Activated T-cell treated with anti-CD3 and anti-CD28 coated beads for 4 hours (primary cell): ENCODE measurements around the gene SMDT1.
"Not testable (repeated sequence)": the region's sequence is repeated elsewhere in the genome, so short reads cannot be mapped to it uniquely, and the experiment has no call there.

Experiments
- DNase-seq: peaks from one replicate; pipeline ENCODE4 v3.0.0-alpha.2; 2020

SMDT1 gene

DNA sequence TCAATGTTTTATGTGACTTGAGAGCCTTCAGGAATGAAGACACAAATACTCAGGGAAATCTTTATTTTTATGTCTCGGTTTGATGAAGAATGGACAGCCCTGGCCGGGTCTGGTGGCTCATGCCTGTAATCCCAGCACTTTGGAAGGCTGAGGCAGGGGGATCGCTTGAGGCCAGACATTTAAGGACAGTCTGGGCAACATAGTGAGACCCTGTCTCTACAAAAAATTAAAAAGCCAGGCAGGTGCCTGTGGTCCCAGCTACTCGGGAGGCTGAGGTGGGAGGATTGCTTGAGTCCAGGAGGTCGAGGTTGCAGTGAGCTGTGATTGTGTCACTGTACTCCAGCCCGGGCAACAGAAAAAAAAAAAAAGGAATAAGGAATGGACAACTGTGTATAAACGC is 8.0 kb upstream of the SMDT1 start:
- not testable (repeated sequence) for DNase-seq

DNA sequence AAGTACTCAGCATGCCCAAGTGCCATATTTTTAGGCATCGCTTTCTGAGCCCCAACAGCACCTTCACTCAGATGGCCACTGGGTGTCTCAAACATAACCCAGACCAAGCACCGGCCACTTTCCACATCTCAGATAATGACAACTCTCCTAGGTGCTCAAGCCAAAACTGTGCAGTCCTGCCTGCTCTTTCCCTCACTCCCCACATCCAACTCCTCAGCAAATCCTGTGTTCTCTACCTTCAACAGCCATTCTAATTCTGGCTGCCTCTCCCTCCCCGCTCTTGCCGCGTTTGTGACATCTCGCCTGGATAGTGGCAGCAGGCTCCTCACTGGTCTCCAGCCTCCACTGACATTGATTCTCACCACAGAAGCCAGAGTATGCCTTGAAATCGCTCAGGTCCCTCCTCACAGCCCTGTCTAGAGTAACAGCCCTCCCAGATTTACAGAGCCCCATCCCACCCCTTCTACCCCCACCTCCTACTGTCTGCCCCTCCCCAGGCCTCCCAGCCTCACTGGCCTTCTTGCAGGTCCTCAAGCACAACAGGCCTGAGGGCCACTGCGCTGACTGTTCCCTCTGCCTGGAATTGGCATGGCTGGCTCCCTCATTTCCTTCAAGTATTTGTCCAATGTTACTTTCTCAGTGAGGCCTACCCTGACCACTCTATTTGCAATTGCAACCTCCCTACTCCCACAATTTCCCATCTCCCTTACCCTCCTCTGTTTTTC is 6.7 kb upstream of the SMDT1 start:
- DNase-seq = no peak

GRCh38 chr22:42073621-42074041 is 5.9 kb upstream of the SMDT1 start:
- no peak for DNase-seq

- peak; percentile 33 for DNase-seq
Observed at GRCh38 chr22:42074132-42074811, 5.2 kb upstream of the SMDT1 start, which contains the start of gene PHETA2. PHETA2 (plus strand) TSS chr22:42074248; CDS start chr22:42077294, 3,046 bp downstream.

DNA sequence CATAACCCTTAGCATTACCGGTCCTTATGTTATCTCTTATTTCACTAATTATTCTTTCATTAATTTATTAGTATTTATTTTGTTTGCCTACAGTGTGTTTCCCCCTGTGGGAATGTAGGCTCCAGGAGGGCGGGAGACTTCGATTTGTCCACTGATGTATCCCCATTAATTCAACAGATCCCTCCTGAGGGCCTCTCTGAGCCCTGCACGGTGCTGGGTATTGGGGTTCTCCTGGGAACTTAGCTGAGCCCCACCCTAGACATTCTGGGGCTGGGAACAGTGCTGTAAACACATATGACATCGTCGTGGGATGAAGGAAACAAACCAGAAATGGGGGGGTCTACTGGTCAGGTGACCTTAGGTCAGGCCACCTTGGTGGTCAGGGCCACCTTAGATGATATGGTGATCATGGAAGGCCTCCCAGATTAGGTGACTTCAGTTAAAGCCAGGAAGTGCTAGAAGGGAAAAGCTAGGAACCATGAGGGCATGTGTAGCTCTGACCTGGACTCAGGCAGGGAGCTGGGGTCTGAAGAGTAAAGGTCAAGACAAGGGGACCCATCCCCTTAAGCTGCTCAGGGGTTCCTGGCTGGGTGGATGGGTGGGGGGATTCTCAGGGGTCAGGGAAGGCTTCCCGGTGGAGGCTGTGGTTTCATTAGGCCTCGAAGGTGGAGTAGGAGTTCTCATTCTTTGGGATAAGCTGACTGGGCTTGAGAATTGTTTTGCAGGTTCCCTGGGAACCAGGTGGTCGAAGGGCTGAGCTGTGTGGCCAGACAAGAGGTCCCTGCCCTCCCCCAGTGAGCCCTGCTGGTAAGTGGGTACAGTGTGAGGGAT is 4.4 kb upstream of the SMDT1 start:
- no peak for DNase-seq

DNA sequence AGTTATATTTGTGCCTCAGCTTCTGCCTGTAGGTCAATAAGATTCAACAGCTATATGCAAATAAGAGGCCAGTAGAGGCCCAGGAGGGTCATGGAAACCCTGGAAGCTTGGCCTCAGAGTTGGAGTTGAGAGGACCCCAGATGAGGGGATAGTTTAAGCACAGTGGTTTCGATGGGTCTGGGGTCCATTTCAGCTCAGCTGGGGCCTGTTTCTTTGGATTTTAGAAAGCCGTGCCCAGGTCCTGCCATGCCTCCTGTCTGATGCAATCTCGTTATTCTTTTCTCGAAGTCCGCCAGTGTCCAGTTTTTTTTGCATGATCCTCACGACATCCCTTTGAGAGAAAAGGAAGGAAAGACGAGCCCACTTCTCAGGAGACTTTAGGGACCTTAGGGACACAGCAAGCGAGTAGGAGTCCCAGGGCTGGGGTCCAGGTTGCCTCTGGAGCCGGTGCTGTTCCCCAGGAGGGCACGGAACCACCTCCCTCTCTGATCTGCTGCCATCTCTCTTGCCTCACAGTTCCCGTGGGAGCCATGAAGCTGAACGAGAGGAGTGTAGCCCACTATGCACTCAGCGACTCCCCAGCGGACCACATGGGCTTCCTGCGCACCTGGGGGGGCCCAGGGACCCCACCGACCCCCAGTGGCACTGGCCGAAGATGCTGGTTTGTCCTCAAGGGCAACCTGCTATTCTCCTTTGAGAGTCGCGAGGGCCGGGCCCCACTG is 2.6 kb upstream of the SMDT1 start:
- no peak for DNase-seq

DNA sequence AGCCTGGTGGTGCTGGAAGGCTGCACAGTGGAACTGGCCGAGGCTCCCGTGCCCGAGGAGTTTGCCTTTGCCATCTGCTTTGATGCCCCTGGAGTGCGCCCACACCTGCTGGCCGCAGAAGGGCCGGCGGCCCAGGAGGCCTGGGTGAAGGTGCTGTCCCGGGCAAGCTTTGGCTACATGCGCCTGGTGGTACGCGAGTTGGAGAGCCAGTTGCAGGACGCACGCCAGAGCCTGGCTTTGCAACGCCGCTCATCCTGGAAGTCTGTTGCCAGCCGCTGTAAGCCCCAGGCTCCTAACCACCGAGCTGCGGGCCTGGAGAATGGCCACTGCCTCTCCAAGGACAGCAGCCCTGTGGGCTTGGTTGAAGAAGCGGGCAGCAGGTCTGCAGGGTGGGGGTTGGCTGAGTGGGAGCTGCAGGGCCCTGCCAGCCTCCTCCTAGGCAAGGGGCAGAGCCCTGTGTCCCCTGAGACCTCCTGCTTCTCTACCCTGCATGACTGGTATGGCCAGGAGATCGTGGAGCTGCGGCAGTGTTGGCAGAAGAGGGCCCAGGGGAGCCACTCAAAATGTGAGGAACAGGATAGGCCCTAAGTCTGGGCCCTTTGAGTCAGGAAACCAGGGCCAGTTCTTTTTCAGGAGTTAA is 1.9 kb upstream of the SMDT1 start:
- DNase-seq = no peak

DNA sequence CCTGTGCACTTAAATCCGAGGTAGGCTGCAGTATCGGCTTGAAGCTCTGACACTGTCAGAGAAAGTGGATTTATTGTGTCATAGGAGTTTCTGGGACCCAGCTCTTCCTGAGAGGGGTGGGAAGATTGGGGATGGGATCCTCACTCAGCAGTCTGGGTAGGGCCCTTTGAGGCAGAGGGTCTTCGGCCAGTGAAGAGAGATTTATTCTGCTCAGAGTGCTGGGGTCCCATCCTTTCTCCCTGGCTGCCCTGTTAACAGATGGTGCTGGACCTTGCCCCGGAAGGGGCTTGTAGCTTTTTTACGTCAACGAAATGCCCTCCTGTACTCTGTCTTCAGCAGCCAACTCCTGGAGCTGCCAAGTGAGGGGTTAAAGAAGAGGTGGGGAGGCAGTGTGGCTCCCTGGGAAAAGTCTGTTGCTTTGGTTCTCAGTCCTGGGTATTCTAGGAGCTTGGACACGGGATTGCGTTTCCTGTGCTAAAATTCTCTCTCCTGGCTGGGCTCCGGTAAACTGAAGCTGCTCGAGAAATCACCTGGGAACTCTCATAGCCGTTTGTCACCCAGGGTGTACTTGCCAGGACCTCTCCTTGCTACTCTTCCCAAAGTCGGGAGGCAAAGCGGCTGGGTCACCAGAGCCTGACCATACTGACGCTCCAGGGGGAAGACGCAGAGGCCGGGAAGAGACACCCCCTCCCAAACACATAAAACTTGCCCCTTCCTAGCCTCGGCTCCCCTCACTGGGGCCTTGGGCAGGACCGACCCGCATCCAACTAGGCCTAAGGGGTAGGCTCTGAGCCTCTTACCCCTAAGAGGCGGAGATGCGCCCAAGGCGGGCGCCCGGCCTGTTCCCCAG is 806 bp upstream of the SMDT1 start:
- no peak for DNase-seq

DNA sequence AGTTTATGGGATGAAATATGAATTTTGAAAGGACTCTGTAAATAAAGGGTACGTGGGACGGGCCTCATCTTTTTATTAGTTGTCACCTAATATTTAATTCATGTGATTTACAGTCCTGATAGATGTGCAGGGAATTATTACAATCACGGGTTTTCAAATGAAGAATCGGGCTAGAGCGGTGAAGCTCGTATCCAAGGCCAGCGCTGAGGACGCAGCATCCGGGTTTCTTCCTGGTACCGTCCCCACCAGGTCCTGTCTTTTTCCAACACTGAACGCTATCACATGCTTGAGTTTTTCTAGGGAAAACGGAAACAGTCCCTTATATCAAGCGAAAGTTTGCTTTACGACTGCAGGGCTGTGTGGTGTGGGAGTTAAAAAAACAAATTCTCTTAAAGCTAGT is 787 bp downstream of the SMDT1 start:
- no peak for DNase-seq

- DNase-seq = no peak
Observed at GRCh38 chr22:42083119-42083518, 3.6 kb downstream of the SMDT1 start.

DNA sequence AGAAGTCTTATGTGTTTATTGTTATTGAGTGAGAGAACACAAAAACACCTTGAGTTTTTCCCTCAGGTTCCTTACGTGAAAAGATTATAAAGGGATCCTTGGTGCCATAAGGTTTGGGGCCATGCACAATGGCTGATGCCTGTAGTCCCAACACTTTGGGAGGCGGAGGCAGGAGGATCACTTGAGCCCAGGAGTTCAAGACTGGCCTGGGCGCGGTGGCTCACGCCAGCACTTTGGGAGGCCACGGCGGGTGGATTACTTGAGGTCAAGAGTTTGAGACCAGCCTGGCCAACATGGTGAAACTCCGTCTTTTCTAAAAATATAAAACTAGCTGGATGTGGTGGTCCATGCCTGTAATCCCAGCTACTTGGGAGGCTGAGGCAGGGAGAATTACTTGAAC is 5.4 kb downstream of the SMDT1 start:
- DNase-seq = no peak

DNA sequence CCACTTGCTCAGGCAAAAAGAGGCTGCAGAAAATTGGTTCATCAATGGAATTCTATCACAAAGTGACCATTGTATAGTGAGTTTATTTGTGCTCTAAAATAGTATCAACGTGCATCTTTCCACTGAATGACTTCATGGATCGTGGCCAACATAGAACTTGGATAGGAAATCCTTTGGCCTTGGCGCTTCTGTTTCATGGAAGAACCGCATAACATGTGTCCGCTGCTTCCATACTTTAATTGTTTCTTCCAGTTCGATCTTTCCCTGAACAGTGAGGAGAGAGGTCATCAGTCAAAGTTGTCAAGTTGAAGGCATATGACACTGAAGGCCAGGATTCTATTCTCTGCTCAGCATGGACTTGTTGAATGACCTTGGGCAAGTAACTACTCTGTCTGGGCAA is 6.6 kb downstream of the SMDT1 start:
- DNase-seq = no peak

DNA sequence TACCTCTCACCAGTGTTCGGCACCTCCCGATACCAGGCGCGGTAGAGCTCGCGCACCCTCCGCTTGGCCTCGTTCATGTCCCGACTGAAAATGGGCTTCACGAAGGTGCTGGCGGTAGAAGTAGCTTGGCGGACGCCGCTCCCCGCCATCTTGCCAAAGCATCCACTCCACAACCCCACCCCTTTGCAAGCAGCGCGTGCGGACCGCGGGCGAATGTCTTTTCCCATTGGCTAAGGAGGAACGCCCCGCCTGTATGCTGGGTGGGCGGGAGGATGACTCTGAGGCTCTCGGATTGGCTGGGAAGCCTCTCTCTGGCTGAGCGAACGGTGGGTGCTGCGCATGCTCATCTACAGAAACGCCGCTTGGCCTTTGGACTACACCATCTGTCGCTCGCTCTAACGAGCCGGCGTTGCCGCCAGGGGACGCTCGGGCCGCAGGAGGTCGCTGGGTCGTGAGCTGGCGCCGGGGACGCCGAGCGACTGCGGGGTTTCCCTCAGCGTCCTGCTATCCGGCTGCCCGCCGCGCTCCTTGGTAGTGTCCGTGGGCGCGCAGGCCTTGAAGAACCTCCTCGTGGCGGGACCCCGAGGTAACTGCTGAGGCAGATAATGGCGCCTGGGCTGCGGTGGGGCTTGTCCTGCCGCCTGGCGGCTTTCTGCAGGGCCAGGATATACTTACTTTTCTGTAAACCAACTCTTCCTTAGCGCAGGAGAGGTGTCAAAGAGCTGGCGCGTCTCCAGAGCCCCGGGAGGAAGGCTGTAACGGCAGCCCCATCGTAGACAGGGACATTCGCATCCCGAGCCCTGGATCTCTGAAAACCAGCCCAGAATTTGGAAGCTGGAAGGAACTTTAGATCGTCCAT is 11.3 kb downstream of the SMDT1 start, which contains the start of gene NDUFA6:
Gene NDUFA6 (minus strand): TSS at position 177 of the 859 bp plus-strand sequence. CDS start 28 bp downstream, at position 149.
- peak; percentile 97 for DNase-seq

DNA sequence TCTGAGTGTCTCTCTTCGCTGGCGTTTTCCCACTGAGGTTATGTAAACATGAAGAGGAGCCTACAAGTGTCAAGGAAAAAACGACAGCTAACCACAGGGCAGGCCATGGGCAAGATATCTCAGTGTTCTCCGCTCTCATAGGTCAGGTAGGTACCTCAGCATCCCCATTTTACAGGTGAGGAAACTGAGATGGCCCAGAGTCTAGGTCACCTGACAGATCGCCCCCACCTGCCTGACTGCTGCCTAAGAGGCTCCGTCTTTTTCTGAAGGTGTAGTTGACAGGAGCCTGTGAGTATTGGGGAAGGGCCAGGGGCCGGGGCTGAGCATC is 11.9 kb downstream of the SMDT1 start:
- DNase-seq = no peak

DNA sequence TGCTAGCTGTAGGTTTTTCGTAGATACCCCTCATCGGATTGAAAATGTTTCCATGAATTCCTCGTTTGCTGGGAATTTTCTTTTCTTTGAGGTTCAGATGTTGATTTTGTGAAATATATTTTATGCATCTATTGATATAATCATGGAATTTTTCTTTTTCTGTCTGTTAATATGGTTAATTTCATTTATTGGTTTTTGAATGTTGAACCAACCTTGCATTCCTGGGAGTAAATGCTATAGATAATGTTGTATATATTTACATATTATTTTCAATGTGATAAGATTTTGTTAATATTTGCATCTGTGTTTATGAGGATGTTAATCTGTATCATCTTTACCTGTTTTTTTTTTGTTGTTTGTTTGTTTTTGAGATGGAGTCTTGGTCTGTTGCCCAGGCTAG is 21.7 kb downstream of the SMDT1 start:
- DNase-seq = no peak

GRCh38 chr22:42104332-42104860 is 24.9 kb downstream of the SMDT1 start:
- DNase-seq = not testable (repeated sequence)

DNA sequence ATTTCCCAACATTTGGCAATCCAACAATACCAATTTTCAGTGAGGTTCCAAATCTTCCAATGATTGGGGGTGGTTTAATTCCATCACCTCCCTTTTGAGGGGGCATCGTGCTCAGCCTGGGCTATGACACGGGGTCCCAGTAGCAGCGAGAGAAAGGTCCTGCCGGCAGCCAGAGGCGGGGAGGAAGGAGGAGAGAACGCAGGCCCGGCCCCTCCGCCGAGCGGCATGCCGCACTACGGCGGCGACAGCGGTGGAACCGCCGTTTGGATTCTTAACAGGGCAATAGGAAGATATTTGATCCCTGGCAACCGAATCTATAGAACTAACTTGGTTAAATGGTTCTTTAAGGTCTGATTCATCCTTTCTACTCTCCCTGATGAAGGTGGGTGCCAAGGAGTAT is 29.3 kb downstream of the SMDT1 start:
- DNase-seq = no peak

DNA sequence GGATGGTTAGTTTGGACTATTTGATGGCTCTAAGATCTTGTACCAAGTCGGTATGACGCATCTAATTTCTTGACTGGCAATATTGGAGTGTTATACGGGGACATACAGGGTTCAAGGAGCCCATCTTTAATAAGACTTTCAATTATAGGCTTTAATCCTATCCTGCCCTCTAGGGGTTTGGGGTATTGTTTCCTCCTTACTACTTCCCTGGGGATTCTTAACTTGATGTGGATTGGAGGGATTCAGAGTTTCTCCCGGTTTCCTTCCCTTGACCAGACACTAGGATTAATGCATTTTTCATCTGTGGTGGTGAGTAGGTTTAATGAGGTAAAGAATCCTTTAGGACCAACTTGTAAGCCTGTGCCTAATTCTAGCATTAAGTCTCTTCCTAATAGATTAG is 32.3 kb downstream of the SMDT1 start:
- DNase-seq = no peak

DNA sequence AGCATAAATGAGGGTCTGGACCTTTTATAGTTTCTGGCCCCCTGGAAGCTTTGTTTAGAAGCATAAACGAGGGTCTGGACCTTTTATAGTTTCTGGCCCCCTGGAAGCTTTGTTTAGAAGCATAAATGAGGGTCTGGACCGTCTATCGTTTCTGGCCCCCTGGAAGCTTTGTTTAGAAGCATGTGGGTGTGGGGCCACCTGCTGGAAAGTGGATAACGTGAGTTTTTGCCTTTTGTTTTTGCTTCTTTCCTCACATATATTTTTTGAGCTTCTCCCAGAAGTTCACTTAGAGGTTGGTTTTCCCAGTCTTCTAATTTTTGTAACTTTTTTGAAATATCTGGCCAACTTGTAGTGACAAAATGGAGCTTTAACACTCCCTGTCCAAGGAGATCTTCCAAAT is 33.3 kb downstream of the SMDT1 start:
- not testable (repeated sequence) for DNase-seq

- no peak for DNase-seq
Observed at GRCh38 chr22:42114721-42115120, 35.2 kb downstream of the SMDT1 start.
